ENCODE measurements around the gene CFAP210. TPM values are rescaled to one million over a fixed set of nuclear protein-coding genes. Genes with fewer than 3 reads are reported as not detected.
"Not testable (repeated sequence)": the region's sequence is repeated elsewhere in the genome, so short reads cannot be mapped to it uniquely, and the experiment has no call there.

Gene CFAP210
- total RNA-seq, 1 experiment from 2014 or later, result not detected

- TF ChIP-seq RAD21 (IDR thresholded peaks at IDR 0.05; ENCODE audit: low read depth) (no peak), FOSL1 (IDR thresholded peaks at IDR 0.05; ENCODE audit: low read depth) (no peak), MAX (IDR thresholded peaks at IDR 0.05) (no peak), SP1 (IDR thresholded peaks at IDR 0.05; ENCODE audit: low read depth) (no peak), ZBTB33 (IDR thresholded peaks at IDR 0.05; ENCODE audit: extremely low read depth, insufficient replicate concordance, low read length) (no peak), SRF (IDR thresholded peaks at IDR 0.05; ENCODE audit: low read depth) (no peak)
Observed at GRCh38 chr2:169690958-169691357, 3.2 kb downstream of the CFAP210 start (continued).

- BruUV-seq (replicated peaks); POLR2A ChIA-PET; ATAC-seq: not testable (repeated sequence)
Observed at GRCh38 chr2:169687943-169688342, 6.3 kb downstream of the CFAP210 start.

GRCh38 chr2:169686825-169687224, 7.4 kb downstream of the CFAP210 start:
- RAD21 ChIA-PET (ENCODE audit: low non-redundant PET in 1 of 2, low total read pairs in 2 of 2, uncharacterized antibody in 2 of 2, unreplicated experiment in 2 of 2); BruUV-seq (replicated peaks); H3K4me1 ChIP-seq (ENCODE audit: control insufficient read depth in 1 of 2, insufficient read depth in 2 of 2, low read length in 2 of 2); H3K36me3 ChIP-seq (ENCODE audit: control insufficient read depth in 1 of 2, insufficient read depth in 2 of 2, low read length in 2 of 2); H3K4me3 ChIP-seq (replicated peaks in 1 of 2; ENCODE audit: low read depth in 1 of 2, low read length in 2 of 2); POLR2A ChIA-PET; H3K9me3 ChIP-seq (ENCODE audit: control insufficient read depth in 1 of 2, insufficient read depth in 1 of 2, low read depth in 1 of 2, low read length in 2 of 2); DNase-seq (ENCODE audit: low read depth, low spot score); H4K20me1 ChIP-seq (ENCODE audit: insufficient read depth); H3K9ac ChIP-seq (ENCODE audit: low read length); ATAC-seq; H3K9me2 ChIP-seq (ENCODE audit: insufficient read depth); H3K79me2 ChIP-seq (ENCODE audit: insufficient read depth, low read length); H2AFZ ChIP-seq (ENCODE audit: low read depth, low read length, poor library complexity, severe bottlenecking); H3K27me3 ChIP-seq (ENCODE audit: insufficient read depth, low read length); intact Hi-C loops (cut with micrococcal nuclease); H3K27ac ChIP-seq (ENCODE audit: low read depth, low read length); H3K4me2 ChIP-seq (ENCODE audit: low read length); CTCF ChIA-PET: not testable (repeated sequence)

More at GRCh38 chr2:169687943-169688342, 6.3 kb downstream of the CFAP210 start:
- H3K4me3 ChIP-seq (replicated peaks in 1 of 2; ENCODE audit: low read depth in 1 of 2, low read length in 2 of 2); DNase-seq (ENCODE audit: low read depth, low spot score); H4K20me1 ChIP-seq (ENCODE audit: insufficient read depth); CTCF ChIA-PET; H3K27ac ChIP-seq (ENCODE audit: low read depth, low read length); H2AFZ ChIP-seq (ENCODE audit: low read depth, low read length, poor library complexity, severe bottlenecking); H3K79me2 ChIP-seq (ENCODE audit: insufficient read depth, low read length); intact Hi-C loops (cut with micrococcal nuclease); H3K27me3 ChIP-seq (ENCODE audit: insufficient read depth, low read length); H3K4me1 ChIP-seq (ENCODE audit: control insufficient read depth in 1 of 2, insufficient read depth in 2 of 2, low read length in 2 of 2); H3K9me3 ChIP-seq (ENCODE audit: control insufficient read depth in 1 of 2, insufficient read depth in 1 of 2, low read depth in 1 of 2, low read length in 2 of 2); H3K9me2 ChIP-seq (ENCODE audit: insufficient read depth); H3K4me2 ChIP-seq (ENCODE audit: low read length); H3K9ac ChIP-seq (ENCODE audit: low read length); H3K36me3 ChIP-seq (ENCODE audit: control insufficient read depth in 1 of 2, insufficient read depth in 2 of 2, low read length in 2 of 2); RAD21 ChIA-PET (ENCODE audit: low non-redundant PET in 1 of 2, low total read pairs in 2 of 2, uncharacterized antibody in 2 of 2, unreplicated experiment in 2 of 2): not testable (repeated sequence)

- H3K4me1 ChIP-seq (ENCODE audit: control insufficient read depth in 1 of 2, insufficient read depth in 2 of 2, low read length in 2 of 2); H3K36me3 ChIP-seq (ENCODE audit: control insufficient read depth in 1 of 2, insufficient read depth in 2 of 2, low read length in 2 of 2); H3K9me3 ChIP-seq (ENCODE audit: control insufficient read depth in 1 of 2, insufficient read depth in 1 of 2, low read depth in 1 of 2, low read length in 2 of 2); POLR2A ChIA-PET; H3K27me3 ChIP-seq (ENCODE audit: insufficient read depth, low read length); H3K4me3 ChIP-seq (replicated peaks in 1 of 2; ENCODE audit: low read depth in 1 of 2, low read length in 2 of 2); DNase-seq (ENCODE audit: low read depth, low spot score); H3K27ac ChIP-seq (ENCODE audit: low read depth, low read length); intact Hi-C loops (cut with micrococcal nuclease); BruUV-seq (replicated peaks); H4K20me1 ChIP-seq (ENCODE audit: insufficient read depth); H3K9ac ChIP-seq (ENCODE audit: low read length); H3K79me2 ChIP-seq (ENCODE audit: insufficient read depth, low read length); RAD21 ChIA-PET (ENCODE audit: low non-redundant PET in 1 of 2, low total read pairs in 2 of 2, uncharacterized antibody in 2 of 2, unreplicated experiment in 2 of 2); ATAC-seq; H3K9me2 ChIP-seq (ENCODE audit: insufficient read depth); H3K4me2 ChIP-seq (ENCODE audit: low read length); CTCF ChIA-PET; H2AFZ ChIP-seq (ENCODE audit: low read depth, low read length, poor library complexity, severe bottlenecking): not testable (repeated sequence)
Observed at GRCh38 chr2:169684712-169685111, 9.5 kb downstream of the CFAP210 start.

All from HCT116 (cell line).